Loucy (cell line): Measurements from ENCODE around the gene DDX24.

Source experiments
- CTCF ChIP-seq: fragments of 200-600 bp; sonication (generic); conservative IDR thresholded peaks from 2 replicates; pipeline ENCODE4 v1.5.1; 2014; ENCODE audit warnings: mild to moderate bottlenecking, antibody characterized with exemption, low read length
- EZH2phosphoT487 ChIP-seq: fragments of 200-600 bp; IDR thresholded peaks from 2 replicates; pipeline ENCODE4 v1.6.1; 2018; ENCODE audit warnings: antibody characterized with exemption, mild to moderate bottlenecking, moderate library complexity, borderline replicate concordance

- TF ChIP-seq CTCF = no peak
- TF ChIP-seq EZH2phosphoT487 = no peak
Measured at GRCh38 chr14:94113908-94114588, 33.0 kb upstream of the DDX24 start.
